Measurements from ENCODE around the gene B4GALNT2.

The B4GALNT2 gene

DNA sequence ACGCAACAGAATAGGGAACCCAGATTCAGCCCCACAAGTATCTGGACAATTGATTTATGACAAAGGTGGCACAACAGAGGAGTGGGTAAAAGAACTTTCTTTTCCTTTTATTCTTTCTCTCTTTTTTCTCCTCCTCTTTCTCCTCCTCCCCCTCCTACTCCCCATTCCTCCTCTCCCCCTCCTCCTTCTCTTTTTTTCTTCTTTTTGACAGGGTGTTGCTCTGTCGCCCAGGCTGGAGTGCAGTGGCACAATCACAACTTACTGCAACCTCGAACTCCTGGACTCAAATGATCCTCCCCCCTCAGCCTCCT lies 61.7 kb downstream of the B4GALNT2 start:
- DNase-seq (ENCODE audit: insufficient read length, low spot score) (no peak), FAIRE-seq (no peak)
- TF ChIP-seq, protein P1, sequence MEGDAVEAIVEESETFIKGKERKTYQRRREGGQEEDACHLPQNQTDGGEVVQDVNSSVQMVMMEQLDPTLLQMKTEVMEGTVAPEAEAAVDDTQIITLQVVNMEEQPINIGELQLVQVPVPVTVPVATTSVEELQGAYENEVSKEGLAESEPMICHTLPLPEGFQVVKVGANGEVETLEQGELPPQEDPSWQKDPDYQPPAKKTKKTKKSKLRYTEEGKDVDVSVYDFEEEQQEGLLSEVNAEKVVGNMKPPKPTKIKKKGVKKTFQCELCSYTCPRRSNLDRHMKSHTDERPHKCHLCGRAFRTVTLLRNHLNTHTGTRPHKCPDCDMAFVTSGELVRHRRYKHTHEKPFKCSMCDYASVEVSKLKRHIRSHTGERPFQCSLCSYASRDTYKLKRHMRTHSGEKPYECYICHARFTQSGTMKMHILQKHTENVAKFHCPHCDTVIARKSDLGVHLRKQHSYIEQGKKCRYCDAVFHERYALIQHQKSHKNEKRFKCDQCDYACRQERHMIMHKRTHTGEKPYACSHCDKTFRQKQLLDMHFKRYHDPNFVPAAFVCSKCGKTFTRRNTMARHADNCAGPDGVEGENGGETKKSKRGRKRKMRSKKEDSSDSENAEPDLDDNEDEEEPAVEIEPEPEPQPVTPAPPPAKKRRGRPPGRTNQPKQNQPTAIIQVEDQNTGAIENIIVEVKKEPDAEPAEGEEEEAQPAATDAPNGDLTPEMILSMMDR (IDR thresholded peaks at IDR 0.05; ENCODE audit: insufficient read depth, missing control alignments), result no peak

DNA sequence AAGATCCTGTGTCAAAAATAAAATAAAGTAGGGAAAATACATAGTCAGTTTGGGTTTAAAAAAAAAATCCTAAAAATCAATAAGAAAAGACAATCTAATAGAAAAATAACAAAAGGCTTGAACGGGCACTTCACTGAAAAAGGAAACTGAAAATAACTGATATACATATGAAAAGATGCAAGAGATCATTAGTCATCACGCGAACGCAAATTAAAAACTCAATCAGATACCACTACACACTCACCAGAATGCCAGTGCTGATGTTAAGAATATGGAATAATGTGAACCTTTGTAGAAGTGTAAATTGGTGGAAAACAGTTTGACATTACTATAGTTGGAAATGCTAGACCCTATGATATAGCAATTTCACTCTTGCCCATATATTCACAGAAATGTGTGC lies 63.2 kb downstream of the B4GALNT2 start:
- TF ChIP-seq, protein P1 (IDR thresholded peaks at IDR 0.05; ENCODE audit: insufficient read depth, missing control alignments), result no peak
- DNase-seq (ENCODE audit: insufficient read length, low spot score), result no peak
- FAIRE-seq, result no peak

DNA sequence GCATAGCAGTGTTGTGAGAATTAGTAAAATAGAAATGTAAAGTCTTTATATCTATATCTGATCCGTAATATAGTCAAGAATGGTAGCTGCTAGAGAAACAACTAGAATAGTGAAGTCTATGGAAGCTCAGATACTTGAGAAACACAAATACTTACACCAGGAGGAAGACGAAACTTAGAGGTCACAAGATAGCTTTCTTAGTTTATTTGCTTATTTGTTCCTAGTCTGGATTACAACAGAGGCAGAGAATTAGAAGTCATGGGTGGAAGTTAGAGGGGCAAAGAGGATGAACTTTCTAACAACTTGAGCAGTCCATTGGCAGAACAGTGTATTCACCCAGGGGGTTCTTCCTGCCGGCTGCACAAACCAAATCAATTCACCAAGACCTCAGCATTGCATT lies 64.0 kb downstream of the B4GALNT2 start:
- FAIRE-seq (no peak), DNase-seq (ENCODE audit: insufficient read length, low spot score) (no peak)
- TF ChIP-seq, protein P1 (IDR thresholded peaks at IDR 0.05; ENCODE audit: insufficient read depth, missing control alignments), result no peak

GRCh38 chr17:49197346-49197998 lies 64.9 kb downstream of the B4GALNT2 start:
- DNase-seq (ENCODE audit: insufficient read length, low spot score), result no peak
- no peak for FAIRE-seq
- TF ChIP-seq, protein P1 (IDR thresholded peaks at IDR 0.05; ENCODE audit: insufficient read depth, missing control alignments), result no peak

GRCh38 chr17:49198211-49198610 lies 65.6 kb downstream of the B4GALNT2 start:
- TF ChIP-seq, protein P1 (IDR thresholded peaks at IDR 0.05; ENCODE audit: insufficient read depth, missing control alignments), result no peak
- DNase-seq (ENCODE audit: insufficient read length, low spot score), result no peak
- no peak for FAIRE-seq

DNA sequence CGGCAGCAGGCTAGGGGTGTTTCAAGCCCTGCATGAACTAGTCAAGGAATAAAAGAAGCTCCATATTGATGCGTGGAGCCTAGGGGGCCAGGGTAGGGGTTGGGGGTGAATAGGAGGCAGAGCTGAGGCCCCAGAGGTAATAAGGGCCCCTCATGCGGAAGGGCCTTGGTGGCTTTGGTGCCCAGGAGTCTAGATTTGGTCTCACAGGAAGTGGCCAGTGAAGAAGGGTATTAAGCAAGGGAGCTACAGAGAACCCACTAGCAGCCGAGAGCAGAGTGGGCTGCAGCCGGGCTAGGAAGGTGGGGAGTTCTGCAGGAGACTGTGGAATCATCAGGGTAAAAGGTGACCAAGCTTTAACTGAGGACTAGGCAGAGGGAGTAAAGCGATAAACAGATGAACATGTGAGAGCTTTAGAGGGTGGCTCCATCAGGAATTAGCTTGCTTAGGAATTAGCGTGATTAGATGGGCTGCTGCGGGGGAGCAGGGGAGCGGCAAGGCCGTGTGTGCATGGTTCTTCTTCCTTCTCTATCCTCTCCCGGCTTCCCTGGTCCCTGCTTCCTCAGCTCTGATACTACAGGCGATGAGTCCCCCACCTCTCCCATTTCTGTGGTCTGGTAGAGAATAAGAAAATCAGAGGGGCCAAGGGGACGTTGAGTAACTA lies 68.0 kb downstream of the B4GALNT2 start:
- no peak for FAIRE-seq
- DNase-seq (ENCODE audit: insufficient read length, low spot score), result peak; percentile 57
- TF ChIP-seq, protein P1 (IDR thresholded peaks at IDR 0.05; ENCODE audit: insufficient read depth, missing control alignments), result no peak

GRCh38 chr17:49201481-49201927 lies 68.9 kb downstream of the B4GALNT2 start:
- no peak for FAIRE-seq
- TF ChIP-seq, protein P1 (IDR thresholded peaks at IDR 0.05; ENCODE audit: insufficient read depth, missing control alignments), result no peak
- no peak for DNase-seq (ENCODE audit: insufficient read length, low spot score)
